BE2C (cell line): ENCODE results near the gene RASSF9.

ENCODE experiments used
- DNase-seq: peaks from one replicate; pipeline ENCODE4 v3.0.0-alpha.2; 2020
- H3K27me3 ChIP-seq: fragments of 250-450 bp; sonication (Bioruptor Pico); 2 replicates; pipeline ENCODE4 v1.5.1; 2020; ENCODE audit warnings: mild to moderate bottlenecking
- H3K36me3 ChIP-seq: fragments of 250-450 bp; sonication (Bioruptor Pico); 2 replicates; pipeline ENCODE4 v1.5.1; 2020; ENCODE audit warnings: mild to moderate bottlenecking
- H3K4me1 ChIP-seq: fragments of 250-450 bp; sonication (Bioruptor Pico); 2 replicates; pipeline ENCODE4 v1.5.1; 2020
- H3K4me3 ChIP-seq: 2 replicates; pipeline ENCODE4 v1.5.1; 2011; ENCODE audit warnings: low read depth, low read length
- H3K9me3 ChIP-seq: fragments of 250-450 bp; sonication (Bioruptor Pico); 2 replicates; pipeline ENCODE4 v1.5.1; 2020
- CTCF ChIP-seq: IDR thresholded peaks from 2 replicates; pipeline ENCODE4 v1.5.1; 2012; ENCODE audit warnings: mild to moderate bottlenecking, low read depth, low read length

The RASSF9 gene

GRCh38 chr12:85825746-85826145 is 10.5 kb downstream of the RASSF9 start:
- no peaks in the 10 kb centered on the region for H3K36me3 ChIP-seq
- H3K4me3 ChIP-seq: no peak overlapping the region
- H3K4me1 ChIP-seq: no peaks in the 10 kb centered on the region
- DNase-seq: no peak
- no peak for TF ChIP-seq CTCF
- no peaks in the 10 kb centered on the region for H3K9me3 ChIP-seq
- H3K27me3 ChIP-seq: no peaks in the 10 kb centered on the region; the same call in 1 of the 2 replicates

GRCh38 chr12:85823436-85824180 is 12.6 kb downstream of the RASSF9 start:
- TF ChIP-seq CTCF: no peak
- Histone ChIP-seq H3K27me3 (no peaks in the 10 kb centered on the region; the same call in 1 of the 2 replicates), H3K4me1 (no peaks in the 10 kb centered on the region), H3K36me3 (no peaks in the 10 kb centered on the region), H3K9me3 (no peaks in the 10 kb centered on the region), H3K4me3 (no peak overlapping the region)
- DNase-seq: no peak

- Histone ChIP-seq H3K27me3 (no peaks in the 10 kb centered on the region; the same call in 1 of the 2 replicates), H3K4me3 (no peak overlapping the region), H3K36me3 (no peaks in the 10 kb centered on the region), H3K9me3 (no peaks in the 10 kb centered on the region), H3K4me1 (no peaks in the 10 kb centered on the region)
- DNase-seq: no peak
- no peak for TF ChIP-seq CTCF
Measured at GRCh38 chr12:85821759-85822158, 14.4 kb downstream of the RASSF9 start.

GRCh38 chr12:85821206-85821605 is 15.0 kb downstream of the RASSF9 start:
- Histone ChIP-seq H3K9me3 (no peaks in the 10 kb centered on the region), H3K4me1 (no peaks in the 10 kb centered on the region), H3K27me3 (no peaks in the 10 kb centered on the region; the same call in 1 of the 2 replicates), H3K4me3 (no peak overlapping the region), H3K36me3 (no peaks in the 10 kb centered on the region)
- TF ChIP-seq CTCF: no peak
- DNase-seq: no peak

- H3K9me3 ChIP-seq: no peaks in the 10 kb centered on the region
- H3K4me1 ChIP-seq: no peaks in the 10 kb centered on the region
- H3K36me3 ChIP-seq: no peaks in the 10 kb centered on the region
- no peak for TF ChIP-seq CTCF
- H3K4me3 ChIP-seq: no peak overlapping the region
- DNase-seq: no peak
- no peaks in the 10 kb centered on the region; the same call in 1 of the 2 replicates for H3K27me3 ChIP-seq
Measured at GRCh38 chr12:85820101-85820500, 16.1 kb downstream of the RASSF9 start.

- TF ChIP-seq CTCF: no peak
- Histone ChIP-seq H3K4me3 (no peak overlapping the region), H3K9me3 (no peaks in the 10 kb centered on the region), H3K27me3 (no peaks in the 10 kb centered on the region; the same call in 1 of the 2 replicates), H3K36me3 (no peaks in the 10 kb centered on the region), H3K4me1 (no peaks in the 10 kb centered on the region)
- DNase-seq: no peak
Measured at GRCh38 chr12:85814741-85815140, 21.5 kb downstream of the RASSF9 start.
